Suprapubic skin (tissue), 4 donors: ENCODE measurements around the gene EIPR1. TPM values are rescaled to one million over a fixed set of nuclear protein-coding genes. Genes with fewer than 3 reads are reported as not detected.

Experiments
- DNase-seq, 2 donors: peaks; one replicate each; pipeline ENCODE4 v3.0.0-alpha.2; 2019; ENCODE audit warnings: low spot score in 2 of 2
- H3K27ac ChIP-seq: fragments of 200-600 bp; sonication (generic); one replicate; pipeline ENCODE4 v1.5.1; 2019
- H3K27me3 ChIP-seq: fragments of 200-600 bp; sonication (generic); one replicate; pipeline ENCODE4 v1.5.1; 2019
- H3K36me3 ChIP-seq: fragments of 200-600 bp; sonication (generic); one replicate; pipeline ENCODE4 v1.5.1; 2019
- H3K4me1 ChIP-seq: fragments of 200-600 bp; sonication (generic); one replicate; pipeline ENCODE4 v1.5.1; 2019
- H3K4me3 ChIP-seq: fragments of 200-600 bp; sonication (generic); one replicate; pipeline ENCODE4 v1.5.1; 2019; ENCODE audit warnings: mild to moderate bottlenecking
- H3K9me3 ChIP-seq: fragments of 200-600 bp; sonication (generic); one replicate; pipeline ENCODE4 v1.5.1; 2019
- EP300 ChIP-seq: sonication (generic); formaldehyde crosslinking; IDR thresholded peaks from one replicate; pipeline ENCODE4 v1.6.1; 2017; ENCODE audit warnings: antibody characterized with exemption
- POLR2A ChIP-seq, 2 donors: fragments of 450-650 bp; IDR thresholded peaks; one replicate each; pipeline ENCODE4 v1.6.1; 2017; ENCODE audit warnings: antibody characterized with exemption in 2 of 2, mild to moderate bottlenecking in 2 of 2, moderate library complexity in 2 of 2
- POLR2AphosphoS5 ChIP-seq, 3 donors: sonication (generic); formaldehyde crosslinking; IDR thresholded peaks; one replicate each; pipeline ENCODE4 v1.6.1; 2017; ENCODE audit warnings: antibody characterized with exemption in 3 of 3
- WGBS: methylation state at CpG from one replicate; pipeline ENCODE4 v1.1.5; 2018; 5-methylcytosine and 5-hydroxymethylcytosine counted together
- total RNA-seq, 4 donors: library from RNA; depleted of rRNA; stranded (reverse); fragments of >200 nt; gene quantifications; one replicate each; pipeline ENCODE4 v1.1.0, GENCODE V29; 2016
- TF ChIP-seq, protein P1 (sequence below), 2 donors: fragments of 200-600 bp in 1 of 2; fragments of 450-650 bp in 1 of 2; sonication (generic) in 1 of 2; IDR thresholded peaks; one replicate each; pipeline ENCODE4 v1.5.1; 2016 to 2019; ENCODE audit warnings: antibody characterized with exemption in 2 of 2, mild to moderate bottlenecking in 1 of 2, moderate library complexity in 1 of 2

EIPR1 gene
- total RNA-seq, 4 donors from 2014 or later, result 29.0 to 37.5 (median 30.7) TPM

- Histone ChIP-seq H3K27ac (no peak overlapping the region), H3K4me1 (no peaks in the 10 kb centered on the region), H3K4me3 (no peak overlapping the region), H3K36me3 (peaks cover 7% of the 10 kb centered on the region), H3K9me3 (no peaks in the 10 kb centered on the region), H3K27me3 (no peaks in the 10 kb centered on the region)
- no peak for TF ChIP-seq POLR2A (IDR thresholded peaks at IDR 0.05)
- TF ChIP-seq EP300, result no peak
- no peak for TF ChIP-seq POLR2AphosphoS5 (IDR thresholded peaks at IDR 0.05)
- TF ChIP-seq, protein P1, sequence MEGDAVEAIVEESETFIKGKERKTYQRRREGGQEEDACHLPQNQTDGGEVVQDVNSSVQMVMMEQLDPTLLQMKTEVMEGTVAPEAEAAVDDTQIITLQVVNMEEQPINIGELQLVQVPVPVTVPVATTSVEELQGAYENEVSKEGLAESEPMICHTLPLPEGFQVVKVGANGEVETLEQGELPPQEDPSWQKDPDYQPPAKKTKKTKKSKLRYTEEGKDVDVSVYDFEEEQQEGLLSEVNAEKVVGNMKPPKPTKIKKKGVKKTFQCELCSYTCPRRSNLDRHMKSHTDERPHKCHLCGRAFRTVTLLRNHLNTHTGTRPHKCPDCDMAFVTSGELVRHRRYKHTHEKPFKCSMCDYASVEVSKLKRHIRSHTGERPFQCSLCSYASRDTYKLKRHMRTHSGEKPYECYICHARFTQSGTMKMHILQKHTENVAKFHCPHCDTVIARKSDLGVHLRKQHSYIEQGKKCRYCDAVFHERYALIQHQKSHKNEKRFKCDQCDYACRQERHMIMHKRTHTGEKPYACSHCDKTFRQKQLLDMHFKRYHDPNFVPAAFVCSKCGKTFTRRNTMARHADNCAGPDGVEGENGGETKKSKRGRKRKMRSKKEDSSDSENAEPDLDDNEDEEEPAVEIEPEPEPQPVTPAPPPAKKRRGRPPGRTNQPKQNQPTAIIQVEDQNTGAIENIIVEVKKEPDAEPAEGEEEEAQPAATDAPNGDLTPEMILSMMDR (IDR thresholded peaks at IDR 0.05), result no peak
- WGBS, result 90% methylated on average over 18 of the region's 19 CpGs
- no peak for DNase-seq
Observed at GRCh38 chr2:3323360-3324035, 54.1 kb downstream of the EIPR1 start.

GRCh38 chr2:3322311-3322970 lies 55.2 kb downstream of the EIPR1 start:
- Histone ChIP-seq H3K36me3 (peaks cover 7% of the 10 kb centered on the region), H3K9me3 (no peaks in the 10 kb centered on the region), H3K27me3 (no peaks in the 10 kb centered on the region), H3K4me3 (no peak overlapping the region), H3K27ac (no peak overlapping the region), H3K4me1 (no peaks in the 10 kb centered on the region)
- no peak for TF ChIP-seq EP300
- TF ChIP-seq POLR2A (IDR thresholded peaks at IDR 0.05), result no peak
- TF ChIP-seq, protein P1 (IDR thresholded peaks at IDR 0.05), result no peak
- no peak for TF ChIP-seq POLR2AphosphoS5 (IDR thresholded peaks at IDR 0.05)
- DNase-seq, result no peak
- 91% methylated on average over 14 of the region's 18 CpGs for WGBS

- peak in 1 of 2 donors; percentile 74 for DNase-seq
- Histone ChIP-seq H3K27ac (no peak overlapping the region), H3K4me3 (no peak overlapping the region), H3K9me3 (no peaks in the 10 kb centered on the region), H3K27me3 (no peaks in the 10 kb centered on the region), H3K36me3 (peaks cover 7% of the 10 kb centered on the region), H3K4me1 (no peaks in the 10 kb centered on the region)
- TF ChIP-seq POLR2AphosphoS5 (IDR thresholded peaks at IDR 0.05), result no peak
- no peak for TF ChIP-seq POLR2A (IDR thresholded peaks at IDR 0.05)
- no peak for TF ChIP-seq EP300
- TF ChIP-seq, protein P1 (IDR thresholded peaks at IDR 0.05), result no peak
- 96% methylated on average over 16 of the region's 17 CpGs for WGBS
Observed at GRCh38 chr2:3321825-3322224, 55.8 kb downstream of the EIPR1 start.

GRCh38 chr2:3320910-3321605 lies 56.6 kb downstream of the EIPR1 start:
- WGBS, result 66% methylated on average over 16 of the region's 16 CpGs

More at GRCh38 chr2:3320910-3321605, 56.6 kb downstream of the EIPR1 start:
- H3K27ac ChIP-seq, result no peak overlapping the region
- no peak for TF ChIP-seq POLR2A (IDR thresholded peaks at IDR 0.05)
- no peak for TF ChIP-seq EP300
- TF ChIP-seq, protein P1 (IDR thresholded peaks at IDR 0.05), result no peak
- no peak for TF ChIP-seq POLR2AphosphoS5 (IDR thresholded peaks at IDR 0.05)
- no peaks in the 10 kb centered on the region for H3K27me3 ChIP-seq
- no peak for DNase-seq
- H3K36me3 ChIP-seq, result peaks cover 7% of the 10 kb centered on the region
- no peaks in the 10 kb centered on the region for H3K9me3 ChIP-seq
- H3K4me3 ChIP-seq, result no peak overlapping the region
- H3K4me1 ChIP-seq, result no peaks in the 10 kb centered on the region
